ENCODE measurements around the gene LAMTOR2. TPM values are rescaled to one million over a fixed set of nuclear protein-coding genes. Genes with fewer than 3 reads are reported as not detected.

The LAMTOR2 gene
- total and polyA plus RNA-seq, 2 experiments from 2014 or later = 67.3 to 108 TPM

DNA sequence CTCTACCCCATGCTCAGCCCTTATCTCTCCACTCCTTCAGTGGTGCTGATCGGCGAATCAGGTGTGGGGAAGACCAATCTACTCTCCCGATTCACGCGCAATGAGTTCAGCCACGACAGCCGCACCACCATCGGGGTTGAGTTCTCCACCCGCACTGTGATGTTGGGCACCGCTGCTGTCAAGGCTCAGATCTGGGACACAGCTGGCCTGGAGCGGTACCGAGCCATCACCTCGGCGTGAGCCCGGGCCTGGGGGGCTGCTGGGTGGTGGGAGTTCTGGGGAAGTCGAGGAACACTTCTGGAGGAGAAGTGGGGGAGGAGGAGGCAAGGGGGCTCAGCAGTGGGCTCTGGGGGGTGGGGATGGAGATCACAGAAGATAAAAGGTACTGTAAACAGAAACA, 11.3 kb downstream of the LAMTOR2 start:
- Histone ChIP-seq H3K27me3 (ENCODE audit: insufficient read depth) (peaks cover 7% of the 10 kb centered on the region; the same call in 1 of the 2 replicates), H3K9me2 (ENCODE audit: insufficient read depth) (no peaks in the 10 kb centered on the region), H4K20me1 (replicated peaks; ENCODE audit: insufficient read depth) (peaks cover 13% of the 10 kb centered on the region), H3K27ac (ENCODE audit: low read depth) (no peak overlapping the region), H3K4me2 (no peak overlapping the region), H3K36me3 (ENCODE audit: insufficient read depth) (no peaks in the 10 kb centered on the region), H3K4me1 (ENCODE audit: insufficient read depth) (peaks cover 20% of the 10 kb centered on the region), H3K79me2 (replicated peaks; ENCODE audit: insufficient read depth) (0 out of 2 replicates have a peak, but pooled peaks cover 4% of the 10 kb centered on the region), H2AFZ (no peak overlapping the region), H3K4me3 (no peak overlapping the region), H3F3A (replicated peaks; ENCODE audit: low read depth) (peaks cover 16% of the 10 kb centered on the region; the same call in 1 of the 2 replicates)
- Mint-ChIP-seq H3K27me3 (ENCODE audit: insufficient read depth, low read depth, poor library complexity) (peaks cover 23% of the 10 kb centered on the region), H3K9me3 (no peaks in the 10 kb centered on the region; the same call in 2 of the 3 replicates), H3K27ac (no peak overlapping the region), H3K36me3 (ENCODE audit: low read depth) (peaks cover 39% of the 10 kb centered on the region), H3K4me3 (no peak overlapping the region), H3K4me1 (peaks cover 49% of the 10 kb centered on the region)
- DNase-seq (ENCODE audit: low spot score) = no peak
- TF ChIP-seq ZNF462 (CRISPR knock-in tag; IDR thresholded peaks at IDR 0.05) (no peak), JUNB (IDR thresholded peaks at IDR 0.05; ENCODE audit: unreplicated experiment) (no peak), POLR2AphosphoS5 (IDR thresholded peaks at IDR 0.05; ENCODE audit: low read depth) (no peak), ZNF331 (CRISPR knock-in tag; IDR thresholded peaks at IDR 0.05; ENCODE audit: low read depth) (no peak), ETS1 (IDR thresholded peaks at IDR 0.05) (no peak), STAT1 (IDR thresholded peaks at IDR 0.05; ENCODE audit: unreplicated experiment) (no peak), NANOG (IDR thresholded peaks at IDR 0.05; ENCODE audit: borderline replicate concordance) (no peak)
- ATAC-seq = peak; percentile 2
